K562 (cell line): Measurements from ENCODE around the gene POLD1.
A peak's percentile ranks its signal among the peaks of the same experiment; 100 is the strongest.

Source experiments
- BHLHE40 ChIP-seq: IDR thresholded peaks from 2 replicates; pipeline ENCODE4 v1.6.1; 2011; ENCODE audit warnings: low read length, improper control_type of control experiment
- BRF1 ChIP-seq: IDR thresholded peaks from 3 replicates; pipeline ENCODE4 v1.6.1; 2011; ENCODE audit warnings: borderline replicate concordance, mild to moderate bottlenecking; ENCODE audit not compliant: insufficient read length; ENCODE audit errors: extremely low read depth
- CBFB ChIP-seq: sonication (generic); formaldehyde crosslinking; IDR thresholded peaks from 2 replicates; pipeline ENCODE4 v1.4.0; 2020; ENCODE audit warnings: mild to moderate bottlenecking, missing genetic modification reagents
- HNRNPL ChIP-seq: fragments of 200-400 bp; formaldehyde crosslinking; IDR thresholded peaks from 2 replicates; pipeline ENCODE4 v1.6.1; 2017; ENCODE audit warnings: low read depth, mild to moderate bottlenecking, low read length
- NFRKB ChIP-seq: fragments of 450-650 bp; IDR thresholded peaks from 2 replicates; pipeline ENCODE4 v1.6.1; 2016; ENCODE audit warnings: low read depth
- POLR2H ChIP-seq: IDR thresholded peaks from 2 replicates; pipeline ENCODE4 v1.6.1; 2016; ENCODE audit warnings: missing genetic modification characterization, low read depth, mild to moderate bottlenecking, control low read depth, missing compliant biosample characterization, moderate library complexity
- TF ChIP-seq, protein P1 (sequence below), 3 experiments: IDR thresholded peaks in 2 of 3; conservative IDR thresholded peaks in 1 of 3; 2 replicates each; pipeline ENCODE4 v1.5.1; 2011 to 2012; ENCODE audit warnings: low read length in 3 of 3, mild to moderate bottlenecking in 3 of 3, control low read depth in 2 of 3, improper control_type of control experiment in 1 of 3, inconsistent platforms in 1 of 3, low read depth in 1 of 3, mixed read lengths in 1 of 3, moderate library complexity in 1 of 3; ENCODE audit not compliant: insufficient read depth in 2 of 3

- TF ChIP-seq BHLHE40 (peak; percentile 92; the same call in 1 of the 2 replicates), BRF1 (no peak), CBFB (CRISPR knock-in tag) (no peak), NFRKB (no peak), HNRNPL (no peak), POLR2H (tag) (peak; percentile 86)
- TF ChIP-seq, protein P1, sequence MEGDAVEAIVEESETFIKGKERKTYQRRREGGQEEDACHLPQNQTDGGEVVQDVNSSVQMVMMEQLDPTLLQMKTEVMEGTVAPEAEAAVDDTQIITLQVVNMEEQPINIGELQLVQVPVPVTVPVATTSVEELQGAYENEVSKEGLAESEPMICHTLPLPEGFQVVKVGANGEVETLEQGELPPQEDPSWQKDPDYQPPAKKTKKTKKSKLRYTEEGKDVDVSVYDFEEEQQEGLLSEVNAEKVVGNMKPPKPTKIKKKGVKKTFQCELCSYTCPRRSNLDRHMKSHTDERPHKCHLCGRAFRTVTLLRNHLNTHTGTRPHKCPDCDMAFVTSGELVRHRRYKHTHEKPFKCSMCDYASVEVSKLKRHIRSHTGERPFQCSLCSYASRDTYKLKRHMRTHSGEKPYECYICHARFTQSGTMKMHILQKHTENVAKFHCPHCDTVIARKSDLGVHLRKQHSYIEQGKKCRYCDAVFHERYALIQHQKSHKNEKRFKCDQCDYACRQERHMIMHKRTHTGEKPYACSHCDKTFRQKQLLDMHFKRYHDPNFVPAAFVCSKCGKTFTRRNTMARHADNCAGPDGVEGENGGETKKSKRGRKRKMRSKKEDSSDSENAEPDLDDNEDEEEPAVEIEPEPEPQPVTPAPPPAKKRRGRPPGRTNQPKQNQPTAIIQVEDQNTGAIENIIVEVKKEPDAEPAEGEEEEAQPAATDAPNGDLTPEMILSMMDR (IDR thresholded peaks at IDR 0.05 in 2 of 3, conservative IDR thresholded peaks at IDR 0.05 in 1 of 3; ENCODE audit: insufficient read depth in 2 of 3, low read depth in 1 of 3, low read length in 3 of 3) = no peak
Measured at GRCh38 chr19:50383852-50384684, at the start of gene POLD1.
